NCI-H1105 treated with DMSO at 0.1 percent for 48 hours (cell line): Measurements from ENCODE around the gene SMARCA2.
A peak's percentile ranks its signal among the peaks of the same experiment; 100 is the strongest.

Source experiments
- DNase-seq: peaks from one replicate; lab custom pipeline; 2025; lab: John Stamatoyannopoulos, UW

The SMARCA2 gene

DNA sequence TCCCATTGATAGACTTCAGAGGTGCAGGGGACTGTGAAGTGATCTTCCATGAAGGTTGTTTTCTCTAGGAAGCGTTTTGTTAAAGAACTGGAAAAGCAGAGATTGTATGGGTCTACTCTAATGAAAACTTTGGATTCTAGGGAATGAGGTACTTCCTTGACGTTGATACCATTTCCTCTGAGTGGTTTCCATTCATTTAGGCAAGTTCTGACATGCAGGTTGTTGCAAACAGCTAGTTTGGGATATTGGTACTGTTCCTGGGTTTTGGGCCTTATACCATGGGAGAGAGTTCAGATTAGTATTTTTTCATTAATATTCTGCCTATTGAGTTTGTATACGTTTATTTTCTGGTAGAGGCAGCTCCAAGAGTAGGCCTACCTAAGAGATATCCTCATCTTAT lies 25.7 kb downstream of the SMARCA2 start:
- no peak for DNase-seq

DNA sequence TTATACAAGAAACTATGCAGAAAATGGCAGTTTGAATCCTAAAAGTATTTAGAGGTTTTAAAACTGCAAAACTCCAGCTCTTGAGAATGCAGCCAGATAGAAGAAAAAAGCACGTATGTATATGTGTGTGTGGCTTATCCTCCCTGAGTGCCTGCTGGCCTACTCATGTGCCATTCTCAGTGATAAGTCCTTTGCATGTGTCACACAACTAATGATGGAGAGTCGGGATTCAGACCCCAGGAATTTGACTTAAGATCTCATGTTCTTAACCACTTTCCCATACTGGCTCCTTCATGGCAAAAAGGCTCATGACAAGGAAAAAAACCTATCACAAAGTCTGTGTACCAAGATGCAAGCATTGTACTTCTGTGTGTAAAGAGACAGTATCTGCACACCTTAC lies 26.6 kb downstream of the SMARCA2 start:
- DNase-seq = no peak

DNA sequence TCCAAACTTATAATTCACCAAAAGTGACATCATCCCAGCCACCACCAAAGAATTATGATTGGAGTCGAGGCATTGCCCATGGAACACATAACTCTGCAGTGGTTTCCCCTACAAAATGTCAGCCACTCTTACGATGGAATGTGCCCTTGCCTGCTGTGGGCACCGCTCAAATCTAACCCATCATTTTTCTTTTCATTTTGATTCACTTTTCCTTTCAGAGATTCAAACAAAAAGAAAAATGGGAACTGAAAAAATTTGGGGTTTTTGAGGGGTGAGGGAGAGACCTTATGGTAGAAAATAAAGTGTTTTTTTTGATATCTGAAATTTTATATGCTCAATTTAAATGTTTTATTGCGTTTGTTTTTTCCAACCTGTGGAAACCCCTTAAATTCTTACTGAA lies 28.1 kb downstream of the SMARCA2 start:
- DNase-seq = no peak

DNA sequence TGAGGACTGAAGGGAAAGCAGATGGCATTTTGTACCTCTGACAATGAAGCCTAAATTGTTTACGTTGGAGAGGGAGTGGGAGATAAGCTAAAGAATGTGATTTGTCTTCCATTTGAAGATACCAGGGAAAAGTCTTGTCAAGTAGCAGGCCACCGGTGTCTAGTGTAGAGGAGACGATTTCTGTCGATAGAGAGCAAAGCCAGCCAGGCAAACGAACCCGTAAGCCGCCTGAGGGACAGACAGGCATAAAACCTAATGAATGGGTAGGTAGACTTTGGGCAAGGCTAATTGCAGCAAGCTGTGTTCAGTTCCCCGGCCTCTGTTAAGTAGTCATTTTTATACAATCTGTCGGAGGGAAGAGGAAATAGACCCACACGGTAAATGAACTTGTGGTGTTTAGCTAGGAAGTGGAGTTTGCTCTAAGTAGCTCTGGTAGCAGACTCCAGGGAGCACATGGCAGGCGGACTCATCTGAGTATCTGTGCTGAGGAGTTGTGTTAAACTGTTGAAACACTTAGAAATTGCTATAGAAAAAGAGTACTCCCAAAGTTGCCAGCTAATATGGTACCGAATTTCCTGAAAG lies 28.8 kb downstream of the SMARCA2 start:
- no peak for DNase-seq

DNA sequence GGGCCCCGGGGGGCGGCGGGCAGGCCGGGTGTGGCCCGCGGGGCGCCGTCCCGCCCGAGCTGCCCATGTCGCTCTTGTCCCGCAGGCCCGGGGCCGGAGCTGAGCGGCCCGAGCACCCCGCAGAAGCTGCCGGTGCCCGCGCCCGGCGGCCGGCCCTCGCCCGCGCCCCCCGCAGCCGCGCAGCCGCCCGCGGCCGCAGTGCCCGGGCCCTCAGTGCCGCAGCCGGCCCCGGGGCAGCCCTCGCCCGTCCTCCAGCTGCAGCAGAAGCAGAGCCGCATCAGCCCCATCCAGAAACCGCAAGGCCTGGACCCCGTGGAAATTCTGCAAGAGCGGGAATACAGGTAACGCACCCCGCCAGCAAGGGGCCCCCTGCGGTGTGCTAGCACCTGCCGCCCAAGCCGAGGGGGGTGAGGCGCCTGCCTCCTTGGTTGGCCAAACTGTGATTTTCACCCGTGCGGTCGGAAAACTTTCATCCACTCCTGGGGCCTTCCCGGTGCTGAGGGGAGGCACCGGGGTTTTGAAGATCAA lies 32.1 kb downstream of the SMARCA2 start:
- no peak for DNase-seq

DNA sequence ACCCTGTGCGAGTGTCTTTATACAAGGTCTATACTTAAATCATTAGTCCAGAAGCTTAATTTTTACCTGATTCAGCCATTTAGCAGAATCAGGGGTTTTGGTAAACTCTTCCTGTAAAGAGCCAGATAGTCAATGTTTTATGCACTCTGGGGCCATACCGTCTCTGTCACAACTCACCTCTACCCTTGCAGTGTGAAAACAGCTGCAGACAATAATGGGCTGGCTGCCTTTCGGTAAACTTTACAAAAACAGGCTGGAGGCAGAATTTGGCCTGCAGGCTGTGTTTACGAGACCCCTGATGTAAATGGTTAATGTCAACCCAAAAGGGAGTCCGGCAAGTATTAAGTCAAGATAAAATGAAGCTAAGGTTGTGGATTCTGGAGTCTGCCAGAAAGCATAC lies 32.8 kb downstream of the SMARCA2 start:
- no peak for DNase-seq

DNA sequence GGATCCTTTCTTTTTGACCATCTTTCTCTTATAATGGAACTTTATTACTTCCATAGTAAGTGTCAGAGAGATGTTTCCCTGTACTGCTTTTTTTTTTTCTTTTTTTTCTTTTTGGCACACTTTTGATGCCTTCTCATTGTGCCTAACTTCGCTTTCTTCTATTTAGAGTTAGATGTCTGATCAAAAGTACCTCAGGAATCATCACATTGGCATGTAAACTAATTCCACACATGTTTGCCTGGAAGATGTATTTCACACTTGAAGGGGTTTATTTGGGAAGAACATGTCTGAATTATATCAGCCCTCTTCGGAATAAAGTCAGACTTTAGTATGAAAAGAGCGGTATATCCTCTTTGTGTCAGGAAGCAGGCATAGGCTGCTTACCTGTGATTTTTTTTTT lies 35.1 kb downstream of the SMARCA2 start:
- no peak for DNase-seq

DNA sequence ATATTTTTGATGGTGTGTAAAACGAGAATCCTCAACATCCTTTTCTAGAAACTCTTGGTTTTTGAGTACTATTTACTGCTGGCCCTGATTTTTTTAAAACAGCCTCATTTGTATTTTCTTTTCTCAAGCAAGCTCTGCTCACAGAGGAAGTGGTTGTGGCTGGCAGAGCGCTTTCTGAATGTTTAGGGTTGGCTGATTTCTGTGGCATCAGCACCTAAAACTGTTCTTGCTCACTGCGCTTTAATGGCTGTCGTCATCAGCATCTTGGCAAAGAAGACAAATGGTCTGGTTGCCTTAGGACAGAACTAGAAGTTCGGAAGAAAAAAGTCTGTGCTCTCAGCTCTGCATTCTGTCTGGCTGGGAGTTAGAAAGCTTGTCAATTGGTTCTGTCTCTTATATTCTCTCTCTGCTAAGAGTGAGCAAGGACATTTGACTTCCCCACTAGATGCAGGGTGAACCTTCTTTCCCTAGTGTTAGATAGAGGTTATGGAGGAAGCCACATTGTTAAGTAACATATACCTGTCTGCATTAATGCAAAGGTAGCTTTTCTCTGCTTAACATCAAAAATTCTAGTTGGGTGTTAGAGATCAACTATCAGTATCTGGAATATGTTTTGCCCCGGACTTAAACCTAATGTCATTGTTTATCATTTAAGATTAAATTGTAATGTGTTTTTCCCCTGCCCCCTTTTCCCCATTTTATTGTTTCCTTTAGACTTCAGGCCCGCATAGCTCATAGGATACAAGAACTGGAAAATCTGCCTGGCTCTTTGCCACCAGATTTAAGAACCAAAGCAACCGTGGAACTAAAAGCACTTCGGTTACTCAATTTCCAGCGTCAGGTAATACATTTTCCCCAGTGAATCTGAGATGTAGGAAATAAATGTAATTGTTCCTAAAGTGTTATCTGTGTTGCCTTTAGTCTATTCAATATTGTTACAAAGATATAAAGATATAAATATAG lies 39.0 kb downstream of the SMARCA2 start:
- no peak for DNase-seq

DNA sequence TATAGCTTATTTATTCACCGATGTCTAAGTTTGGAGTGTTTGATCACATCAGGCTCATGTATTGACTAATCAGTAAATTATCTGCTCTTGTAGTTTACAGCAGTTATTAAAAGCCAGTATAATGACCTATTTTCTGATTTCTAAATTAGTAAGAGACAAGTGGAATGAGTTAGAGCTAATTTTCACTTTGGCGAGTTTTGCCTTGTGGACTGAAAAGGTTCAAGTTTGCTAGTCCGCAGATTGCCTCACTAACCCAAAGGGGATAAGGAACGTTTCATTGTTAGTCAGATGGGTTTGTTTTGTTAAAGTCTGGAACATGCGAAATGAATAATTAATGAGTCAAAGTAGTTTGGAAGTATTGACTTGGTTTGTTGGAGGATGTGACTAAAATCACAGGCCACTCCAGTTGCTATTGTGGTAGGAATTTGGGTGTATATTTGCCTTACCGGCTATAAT lies 40.1 kb downstream of the SMARCA2 start:
- no peak for DNase-seq

DNA sequence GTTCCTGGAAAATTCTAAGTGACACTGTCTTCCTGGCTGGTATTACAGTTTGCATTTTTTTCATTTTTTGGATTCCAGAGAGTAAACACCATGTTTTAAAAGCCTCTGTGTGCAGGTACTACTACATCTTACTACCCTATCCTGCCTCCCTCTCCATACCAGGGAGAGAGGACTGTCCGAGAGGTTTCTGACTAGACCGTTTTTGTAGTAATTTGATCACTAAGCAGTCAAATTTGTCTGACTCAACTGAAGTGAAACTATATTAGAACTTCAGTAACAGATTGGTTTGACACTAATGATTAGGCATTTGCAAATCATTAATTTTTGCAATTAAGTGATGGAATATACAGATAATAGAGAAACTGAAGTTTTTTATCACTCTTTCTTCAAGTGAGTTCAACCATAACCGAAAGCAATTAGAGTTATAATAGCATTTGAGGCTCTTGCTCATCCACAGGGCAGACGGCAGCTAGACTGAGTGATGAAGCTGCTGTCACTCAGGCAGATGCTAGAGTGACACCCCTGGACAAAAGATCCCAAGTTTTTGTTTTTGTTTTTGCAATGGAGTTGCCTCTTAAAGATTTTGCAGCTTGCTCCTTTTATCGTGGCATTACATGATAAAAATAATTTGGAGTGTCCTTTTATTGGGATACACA lies 44.3 kb downstream of the SMARCA2 start:
- no peak for DNase-seq

DNA sequence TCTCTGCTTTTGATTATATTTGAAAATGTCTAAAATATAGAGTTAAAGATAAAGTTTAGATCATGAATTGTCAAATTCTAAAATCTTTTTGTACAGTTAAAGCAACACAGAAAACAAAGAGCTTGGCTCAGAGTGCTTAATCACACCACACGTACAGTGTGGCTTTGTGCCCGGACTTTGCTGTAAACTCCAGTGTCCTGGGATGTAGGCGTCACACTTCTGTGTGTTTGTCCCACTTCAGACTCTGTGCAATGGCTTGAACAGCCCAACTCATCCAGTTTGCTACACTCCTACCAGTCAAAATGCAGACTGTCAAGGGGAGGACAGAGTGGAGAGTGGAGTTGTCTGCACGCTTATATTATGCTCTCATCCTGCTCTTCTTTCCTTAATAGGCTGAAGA lies 45.3 kb downstream of the SMARCA2 start:
- no peak for DNase-seq

DNA sequence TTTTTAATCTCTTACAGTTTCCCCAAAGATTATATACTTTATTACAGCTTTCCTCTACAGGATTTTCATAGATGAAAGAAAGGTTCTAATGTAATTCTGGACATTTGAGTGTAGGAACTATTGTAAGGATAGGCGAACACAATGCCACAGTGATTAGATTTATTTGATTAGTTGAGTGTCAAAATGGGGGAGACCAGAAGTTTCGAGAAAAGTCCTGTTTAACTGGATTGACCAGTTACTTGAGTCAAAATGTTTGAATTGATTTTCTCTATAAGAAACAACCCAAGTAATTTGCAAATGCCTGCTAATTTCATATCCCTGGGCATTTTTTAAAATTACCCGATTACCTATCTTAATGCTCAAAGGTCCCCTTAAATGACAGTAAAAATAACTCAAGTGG lies 50.6 kb downstream of the SMARCA2 start:
- DNase-seq = no peak

DNA sequence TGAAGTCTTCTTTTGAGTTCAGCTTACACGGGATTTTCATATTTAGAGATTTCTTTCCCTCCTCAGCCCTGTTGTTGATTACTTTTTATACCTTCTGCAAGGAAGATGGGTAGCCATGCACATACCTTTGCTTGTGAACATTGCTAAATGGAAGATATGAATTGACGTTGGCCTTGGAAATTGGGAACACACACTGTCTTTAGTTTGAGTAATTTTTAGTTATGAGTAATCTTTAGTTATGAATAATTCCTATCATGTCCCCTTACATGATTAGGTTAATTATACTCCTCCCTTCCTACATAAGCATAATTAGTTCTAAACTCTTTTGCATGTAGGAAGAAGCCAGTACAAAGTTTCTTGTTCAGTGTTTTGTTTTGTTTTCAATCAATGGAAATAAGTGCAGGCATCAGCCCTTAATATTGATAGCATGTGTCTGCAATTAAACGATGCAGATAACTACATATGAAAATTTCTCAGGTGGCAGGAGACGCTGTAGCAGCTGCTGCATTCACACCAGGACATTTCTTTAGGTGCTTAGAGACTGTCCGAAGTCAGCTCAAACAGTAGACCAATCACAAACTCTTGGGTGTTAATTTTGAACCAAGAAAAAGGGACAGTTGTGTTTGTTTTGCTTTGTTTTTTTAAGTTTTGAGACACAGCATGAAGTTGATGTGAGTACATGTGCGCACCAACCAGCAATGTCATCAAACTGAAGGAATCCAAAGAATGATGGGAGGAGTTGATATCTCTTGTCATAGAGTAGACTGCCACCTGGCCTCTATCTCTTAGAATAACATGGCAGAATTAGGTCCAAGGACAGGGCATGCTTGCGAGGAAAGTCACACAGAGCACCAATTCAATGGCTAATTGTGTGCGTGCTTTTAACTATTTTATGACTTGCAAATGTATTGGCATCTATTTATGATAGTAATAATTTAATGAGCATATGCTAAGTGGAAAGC lies 51.4 kb downstream of the SMARCA2 start:
- no peak for DNase-seq

DNA sequence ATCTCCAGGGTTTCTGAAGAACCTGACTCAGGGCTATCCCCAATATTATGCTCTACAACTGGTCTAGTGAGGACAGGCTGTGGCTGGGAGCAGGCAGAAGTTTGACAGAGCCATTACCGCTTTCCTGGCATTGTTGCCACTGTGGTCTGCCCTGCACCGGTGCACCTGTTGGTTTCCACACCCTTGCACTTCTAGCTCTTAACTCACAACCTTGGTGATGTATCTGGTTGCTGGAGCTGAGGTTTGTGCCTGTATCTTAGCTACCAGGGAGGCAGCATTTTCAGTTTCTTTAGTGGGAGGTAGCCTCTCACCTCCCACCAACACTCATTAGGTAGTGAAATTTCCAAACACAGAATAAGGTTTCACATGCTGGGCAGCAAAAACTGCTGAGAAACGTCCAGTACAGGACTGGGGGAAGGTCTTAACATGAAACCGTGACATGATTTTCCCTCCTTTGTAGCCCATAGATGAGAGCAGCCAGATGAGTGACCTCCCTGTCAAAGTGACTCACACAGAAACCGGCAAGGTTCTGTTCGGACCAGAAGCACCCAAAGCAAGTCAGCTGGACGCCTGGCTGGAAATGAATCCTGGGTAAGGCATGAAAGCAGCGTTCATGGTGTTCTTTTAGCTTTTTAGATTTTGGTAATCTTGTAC lies 57.7 kb downstream of the SMARCA2 start:
- no peak for DNase-seq

DNA sequence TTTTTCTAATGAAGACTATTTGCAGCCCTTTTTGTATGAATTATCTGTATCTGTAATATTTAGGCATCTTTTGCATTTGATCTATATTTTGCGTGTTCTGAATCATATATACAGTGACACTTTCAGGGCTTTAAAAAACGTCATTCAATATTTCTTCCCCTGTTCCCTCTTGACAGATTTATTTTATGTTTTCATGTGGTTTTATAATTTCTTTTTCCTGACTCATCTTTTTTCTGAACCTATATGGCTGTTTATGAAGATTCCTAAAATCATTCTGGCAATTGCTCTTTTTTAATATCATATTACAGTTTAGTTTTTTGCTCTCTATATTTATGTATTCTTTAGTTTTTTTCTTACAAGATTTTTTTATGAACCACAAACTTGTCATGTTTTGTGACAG lies 67.6 kb downstream of the SMARCA2 start:
- no peak for DNase-seq

DNA sequence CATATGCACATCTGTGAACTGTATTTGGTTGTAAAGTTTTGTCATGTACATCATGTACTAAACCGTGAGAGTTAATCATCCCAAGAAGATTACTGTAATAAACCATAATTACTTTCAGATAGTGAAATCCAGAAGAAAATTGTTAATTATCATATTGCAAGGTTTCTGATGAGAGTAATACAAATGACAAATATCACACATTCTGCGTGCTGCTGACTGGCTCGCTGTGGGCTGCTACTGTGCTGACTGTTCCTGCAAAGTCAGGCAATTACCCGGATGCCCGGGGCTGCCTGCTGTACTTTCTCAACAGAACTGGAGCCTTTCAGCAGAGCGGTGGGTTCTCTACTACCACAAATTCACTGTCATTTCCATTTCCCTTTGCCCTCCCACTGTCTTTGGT lies 68.3 kb downstream of the SMARCA2 start:
- DNase-seq = no peak

DNA sequence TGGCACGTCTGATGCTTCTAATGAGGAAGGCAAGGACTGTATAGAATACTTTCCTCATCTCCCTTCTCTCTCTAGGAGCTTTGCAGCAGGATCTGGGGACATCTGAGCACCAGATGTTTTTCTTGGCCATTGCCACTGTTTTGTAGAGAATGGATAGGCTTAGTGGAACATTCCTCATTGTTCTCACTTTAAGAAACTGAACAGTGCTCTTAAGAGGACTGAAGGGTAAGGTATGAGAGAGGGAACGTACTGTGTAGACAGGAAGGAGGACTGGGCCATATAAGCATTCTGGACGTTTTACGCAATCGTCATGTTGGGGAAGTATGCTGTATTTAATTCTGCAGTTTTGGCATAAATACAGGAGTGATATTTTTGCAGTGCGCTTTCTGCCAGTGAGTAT lies 70.6 kb downstream of the SMARCA2 start:
- DNase-seq = no peak

DNA sequence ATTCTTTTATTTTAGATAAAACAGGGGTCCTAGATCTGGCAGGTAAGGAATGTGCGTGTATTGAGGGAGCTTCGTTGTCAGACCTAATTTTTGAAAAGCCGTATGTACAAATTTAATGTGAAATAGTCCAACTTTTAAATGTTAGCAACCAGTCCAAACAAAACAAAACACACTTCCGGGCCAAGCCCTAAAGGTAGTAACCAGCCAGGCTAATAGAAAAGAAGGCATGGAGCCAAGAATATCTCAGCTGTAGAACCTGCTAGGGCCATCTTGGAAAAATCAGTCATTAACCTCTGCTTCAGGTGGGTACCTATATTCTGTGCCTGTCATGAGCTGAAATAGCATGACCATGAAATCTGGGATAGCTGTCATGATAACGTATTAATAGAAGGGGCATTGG lies 71.0 kb downstream of the SMARCA2 start:
- DNase-seq = no peak

DNA sequence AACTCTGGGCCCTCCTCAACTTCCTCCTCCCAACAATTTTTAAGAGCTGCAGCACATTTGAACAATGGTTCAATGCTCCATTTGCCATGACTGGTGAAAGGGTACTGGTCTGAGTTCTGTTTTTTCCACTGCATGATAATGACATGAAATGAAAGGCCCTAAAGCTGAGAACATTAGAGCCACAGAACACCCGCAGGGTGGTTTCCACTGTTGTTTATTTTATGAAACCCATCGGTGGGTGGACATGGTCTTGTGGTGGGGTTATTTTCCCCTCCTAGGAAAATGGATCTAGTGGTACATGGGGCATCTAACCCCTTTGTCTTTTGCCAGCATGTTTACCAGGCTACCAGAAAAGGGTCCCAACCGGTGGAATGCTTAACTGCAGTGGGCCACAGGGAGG lies 71.8 kb downstream of the SMARCA2 start:
- no peak for DNase-seq

DNA sequence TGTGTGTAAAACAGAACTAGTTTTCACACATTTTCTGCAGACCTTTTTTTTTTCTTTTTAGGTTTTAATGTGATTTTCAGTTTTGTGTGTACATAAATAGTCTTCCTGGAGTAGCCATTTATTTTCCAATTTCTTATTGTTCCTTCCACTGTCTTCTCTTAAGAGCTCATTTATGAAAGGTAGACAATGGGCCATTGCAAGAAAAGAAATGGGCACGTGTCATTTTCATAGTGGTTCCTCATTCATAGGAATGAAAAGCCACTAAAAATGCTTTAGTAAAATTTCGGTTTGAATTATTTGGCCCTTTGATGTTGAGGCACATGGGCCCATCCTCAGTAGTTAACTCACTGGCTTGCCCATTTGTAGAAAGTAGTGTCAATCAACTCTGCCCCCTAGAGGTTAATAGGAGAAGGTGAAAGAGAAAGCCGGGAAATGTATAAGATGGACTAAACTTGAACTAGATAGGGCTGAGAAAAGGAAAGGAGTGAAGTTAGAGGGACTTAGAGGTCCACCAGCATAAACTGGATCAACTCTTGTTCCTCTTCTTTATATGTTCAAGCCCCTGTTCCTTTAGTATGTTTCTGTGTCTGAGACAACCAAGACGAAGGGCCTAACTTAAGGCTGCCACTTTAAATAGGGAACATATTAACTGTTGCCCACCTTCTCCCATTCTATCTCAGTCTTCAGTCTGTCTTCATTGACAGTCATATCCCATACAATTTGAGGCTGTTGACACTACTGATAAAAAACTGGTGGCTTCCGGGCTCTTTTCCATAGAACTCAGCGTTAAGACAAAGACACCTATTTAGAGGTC lies 72.6 kb downstream of the SMARCA2 start:
- DNase-seq = peak; percentile 39
